HL-60 (cell line): ENCODE data around the gene TBPL1.
"Not testable (repeated sequence)": the region's sequence is repeated elsewhere in the genome, so short reads cannot be mapped to it uniquely, and the experiment has no call there.

Experiments used
- DNase-seq, 2 experiments: peaks; one replicate each; pipeline ENCODE4 v3.0.0-alpha.2; 2010 to 2020; ENCODE audit warnings: low read depth in 1 of 2, low spot score in 1 of 2
- H3K27ac ChIP-seq: fragments of 250-450 bp; sonication (Bioruptor Pico); replicated peaks from 2 replicates; pipeline ENCODE4 v1.5.1; 2020; ENCODE audit warnings: mild to moderate bottlenecking, moderate library complexity
- H3K27me3 ChIP-seq: fragments of 250-450 bp; sonication (Bioruptor Pico); 2 replicates; pipeline ENCODE4 v1.5.1; 2021; ENCODE audit warnings: mild to moderate bottlenecking, moderate library complexity; ENCODE audit not compliant: insufficient read depth, poor library complexity, severe bottlenecking
- H3K4me3 ChIP-seq: replicated peaks from 2 replicates; pipeline ENCODE4 v1.5.1; 2011; ENCODE audit warnings: mild to moderate bottlenecking, control low read depth, low read length; ENCODE audit not compliant: insufficient read depth
- GABPA ChIP-seq: IDR thresholded peaks from 2 replicates; pipeline ENCODE4 v1.6.1; 2012; ENCODE audit warnings: low read depth
- POLR2AphosphoS5 ChIP-seq: IDR thresholded peaks from 2 replicates; pipeline ENCODE4 v1.6.1; 2012; ENCODE audit warnings: low read depth
- SPI1 ChIP-seq: IDR thresholded peaks from 2 replicates; pipeline ENCODE4 v1.6.1; 2012; ENCODE audit warnings: low read depth, mild to moderate bottlenecking, borderline replicate concordance
- TF ChIP-seq, protein P1 (sequence below): IDR thresholded peaks from 2 replicates; pipeline ENCODE4 v1.6.1; 2012; ENCODE audit warnings: low read depth; ENCODE audit not compliant: insufficient replicate concordance
- TF ChIP-seq, protein P2 (sequence below): IDR thresholded peaks from one replicate; pipeline ENCODE4 v1.5.1; 2011; ENCODE audit warnings: low read length, control low read depth, inconsistent platforms; ENCODE audit not compliant: insufficient read depth

The TBPL1 gene

DNA sequence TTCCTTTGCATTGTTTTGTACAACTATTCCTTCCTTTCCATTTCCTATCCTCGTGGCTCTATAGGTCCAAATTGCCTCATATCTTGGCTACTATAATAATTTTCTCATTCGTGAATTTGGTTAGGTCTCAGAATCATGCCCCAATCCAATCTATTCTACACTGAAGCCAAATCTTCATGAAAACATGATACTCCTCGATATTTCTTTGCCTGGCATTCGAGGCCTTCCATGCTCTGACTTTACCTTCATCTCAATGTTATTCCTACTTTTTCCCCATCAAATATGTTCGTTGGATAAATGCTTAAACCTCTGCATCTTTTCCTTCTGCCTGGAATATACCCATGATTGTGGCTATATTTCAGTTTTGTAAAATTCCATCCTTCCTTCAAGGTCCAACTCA lies 33.7 kb upstream of the TBPL1 start:
- DNase-seq: no peak
- no peak for TF ChIP-seq POLR2AphosphoS5
- TF ChIP-seq, protein P1, sequence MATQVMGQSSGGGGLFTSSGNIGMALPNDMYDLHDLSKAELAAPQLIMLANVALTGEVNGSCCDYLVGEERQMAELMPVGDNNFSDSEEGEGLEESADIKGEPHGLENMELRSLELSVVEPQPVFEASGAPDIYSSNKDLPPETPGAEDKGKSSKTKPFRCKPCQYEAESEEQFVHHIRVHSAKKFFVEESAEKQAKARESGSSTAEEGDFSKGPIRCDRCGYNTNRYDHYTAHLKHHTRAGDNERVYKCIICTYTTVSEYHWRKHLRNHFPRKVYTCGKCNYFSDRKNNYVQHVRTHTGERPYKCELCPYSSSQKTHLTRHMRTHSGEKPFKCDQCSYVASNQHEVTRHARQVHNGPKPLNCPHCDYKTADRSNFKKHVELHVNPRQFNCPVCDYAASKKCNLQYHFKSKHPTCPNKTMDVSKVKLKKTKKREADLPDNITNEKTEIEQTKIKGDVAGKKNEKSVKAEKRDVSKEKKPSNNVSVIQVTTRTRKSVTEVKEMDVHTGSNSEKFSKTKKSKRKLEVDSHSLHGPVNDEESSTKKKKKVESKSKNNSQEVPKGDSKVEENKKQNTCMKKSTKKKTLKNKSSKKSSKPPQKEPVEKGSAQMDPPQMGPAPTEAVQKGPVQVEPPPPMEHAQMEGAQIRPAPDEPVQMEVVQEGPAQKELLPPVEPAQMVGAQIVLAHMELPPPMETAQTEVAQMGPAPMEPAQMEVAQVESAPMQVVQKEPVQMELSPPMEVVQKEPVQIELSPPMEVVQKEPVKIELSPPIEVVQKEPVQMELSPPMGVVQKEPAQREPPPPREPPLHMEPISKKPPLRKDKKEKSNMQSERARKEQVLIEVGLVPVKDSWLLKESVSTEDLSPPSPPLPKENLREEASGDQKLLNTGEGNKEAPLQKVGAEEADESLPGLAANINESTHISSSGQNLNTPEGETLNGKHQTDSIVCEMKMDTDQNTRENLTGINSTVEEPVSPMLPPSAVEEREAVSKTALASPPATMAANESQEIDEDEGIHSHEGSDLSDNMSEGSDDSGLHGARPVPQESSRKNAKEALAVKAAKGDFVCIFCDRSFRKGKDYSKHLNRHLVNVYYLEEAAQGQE: no peak
- no peak for TF ChIP-seq GABPA
- TF ChIP-seq, protein P2, sequence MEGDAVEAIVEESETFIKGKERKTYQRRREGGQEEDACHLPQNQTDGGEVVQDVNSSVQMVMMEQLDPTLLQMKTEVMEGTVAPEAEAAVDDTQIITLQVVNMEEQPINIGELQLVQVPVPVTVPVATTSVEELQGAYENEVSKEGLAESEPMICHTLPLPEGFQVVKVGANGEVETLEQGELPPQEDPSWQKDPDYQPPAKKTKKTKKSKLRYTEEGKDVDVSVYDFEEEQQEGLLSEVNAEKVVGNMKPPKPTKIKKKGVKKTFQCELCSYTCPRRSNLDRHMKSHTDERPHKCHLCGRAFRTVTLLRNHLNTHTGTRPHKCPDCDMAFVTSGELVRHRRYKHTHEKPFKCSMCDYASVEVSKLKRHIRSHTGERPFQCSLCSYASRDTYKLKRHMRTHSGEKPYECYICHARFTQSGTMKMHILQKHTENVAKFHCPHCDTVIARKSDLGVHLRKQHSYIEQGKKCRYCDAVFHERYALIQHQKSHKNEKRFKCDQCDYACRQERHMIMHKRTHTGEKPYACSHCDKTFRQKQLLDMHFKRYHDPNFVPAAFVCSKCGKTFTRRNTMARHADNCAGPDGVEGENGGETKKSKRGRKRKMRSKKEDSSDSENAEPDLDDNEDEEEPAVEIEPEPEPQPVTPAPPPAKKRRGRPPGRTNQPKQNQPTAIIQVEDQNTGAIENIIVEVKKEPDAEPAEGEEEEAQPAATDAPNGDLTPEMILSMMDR: no peak
- no peak for TF ChIP-seq SPI1
- Histone ChIP-seq H3K27ac (no peak overlapping the region), H3K4me3 (no peak overlapping the region), H3K27me3 (peaks cover 4% of the 10 kb centered on the region)

DNA sequence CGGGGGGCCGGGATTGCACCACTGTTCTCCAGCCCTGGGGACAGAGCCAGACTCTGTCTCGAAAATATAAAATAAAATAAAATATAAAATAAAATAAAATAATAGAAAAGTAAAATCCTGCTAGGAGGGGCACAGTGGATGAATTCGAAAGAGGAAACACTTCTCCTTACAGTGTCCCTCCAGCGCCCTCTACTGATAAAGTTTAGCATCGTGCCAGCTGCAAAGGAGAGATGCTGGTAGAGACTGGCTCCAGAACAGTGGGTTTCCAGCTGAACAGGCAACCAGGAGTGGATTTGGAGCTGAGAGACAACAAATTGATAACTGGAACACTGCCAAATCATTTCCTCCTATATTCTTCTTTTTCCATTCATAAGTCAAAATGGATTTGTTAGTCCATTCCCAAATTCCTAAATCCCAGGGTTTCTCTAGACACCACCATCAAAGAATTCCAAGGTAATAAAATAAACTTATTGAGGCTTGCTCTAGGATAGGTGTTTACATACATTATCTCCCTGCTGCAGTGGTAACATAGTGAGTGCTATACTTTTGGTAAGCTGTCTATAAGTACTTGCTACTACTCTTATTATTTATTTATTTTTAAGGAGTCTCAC lies 31.7 kb upstream of the TBPL1 start:
- H3K27ac ChIP-seq: no peak overlapping the region
- no peak overlapping the region for H3K4me3 ChIP-seq
- H3K27me3 ChIP-seq: peaks cover 2% of the 10 kb centered on the region
- peak; percentile 56 to 74 for DNase-seq
- TF ChIP-seq GABPA: no peak
- TF ChIP-seq, protein P2: peak; percentile 87
- no peak for TF ChIP-seq POLR2AphosphoS5
- peak; percentile 35; the same call in 1 of the 2 replicates for TF ChIP-seq SPI1
- TF ChIP-seq, protein P1: no peak

DNA sequence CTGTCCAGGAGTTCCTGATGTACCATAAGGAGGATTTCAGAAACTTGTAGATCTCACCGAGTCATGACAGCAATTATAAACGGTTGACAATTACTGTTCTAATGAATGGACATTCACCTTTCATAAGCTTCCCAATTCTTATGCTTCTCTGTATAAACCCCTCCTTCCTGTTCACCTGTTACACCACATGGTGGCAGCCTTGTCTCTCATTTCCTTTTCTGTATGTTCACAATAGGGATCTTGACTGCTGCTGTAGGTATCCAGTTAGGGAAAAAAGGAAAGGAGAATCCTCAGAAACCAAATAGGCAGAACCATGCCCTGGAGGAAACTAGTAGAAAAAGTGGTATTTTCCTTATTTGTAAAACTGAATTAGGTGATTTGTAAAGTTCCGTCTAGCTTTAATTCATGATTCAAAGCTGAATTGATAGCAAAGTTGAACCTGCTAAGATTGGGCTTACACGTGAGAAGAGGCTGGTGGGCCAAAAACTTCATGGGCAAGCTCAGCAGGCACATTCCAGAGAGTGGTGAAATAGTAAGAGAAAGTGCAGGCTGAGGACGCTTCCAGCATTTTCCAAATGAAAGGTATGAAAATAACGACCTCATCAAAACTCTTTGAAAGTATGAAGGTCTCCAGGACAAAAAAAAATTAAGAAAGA lies 29.0 kb upstream of the TBPL1 start:
- Histone ChIP-seq H3K27ac (no peak overlapping the region), H3K4me3 (no peak overlapping the region), H3K27me3 (peaks cover under 1% of the 10 kb centered on the region)
- DNase-seq: peak in 1 of 2 experiments; percentile 60
- TF ChIP-seq, protein P1: no peak
- TF ChIP-seq POLR2AphosphoS5 (no peak), SPI1 (peak; percentile 2; the same call in 1 of the 2 replicates), GABPA (no peak)
- TF ChIP-seq, protein P2: peak; percentile 42

DNA sequence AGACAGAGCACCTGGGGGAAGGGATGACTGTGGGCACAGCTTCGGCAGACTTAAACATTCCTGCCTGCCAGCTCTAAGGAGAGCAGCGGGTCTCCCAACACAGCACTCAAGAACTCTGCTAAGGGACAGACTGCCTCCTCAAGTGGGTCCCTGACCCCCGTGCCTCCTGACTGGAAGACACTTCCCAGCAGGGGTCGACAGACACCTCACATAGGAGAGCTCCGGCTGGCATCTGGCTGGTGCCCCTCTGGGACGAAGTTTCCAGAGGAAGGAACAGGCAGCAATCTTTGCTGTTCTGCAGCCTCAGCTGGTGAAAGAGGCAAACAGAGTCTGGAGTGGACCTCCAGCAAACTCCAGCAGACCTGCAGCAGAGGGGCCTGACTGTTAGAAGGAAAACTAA lies 21.8 kb upstream of the TBPL1 start:
- H3K4me3 ChIP-seq, DNase-seq, H3K27me3 ChIP-seq, H3K27ac ChIP-seq: not testable (repeated sequence)

DNA sequence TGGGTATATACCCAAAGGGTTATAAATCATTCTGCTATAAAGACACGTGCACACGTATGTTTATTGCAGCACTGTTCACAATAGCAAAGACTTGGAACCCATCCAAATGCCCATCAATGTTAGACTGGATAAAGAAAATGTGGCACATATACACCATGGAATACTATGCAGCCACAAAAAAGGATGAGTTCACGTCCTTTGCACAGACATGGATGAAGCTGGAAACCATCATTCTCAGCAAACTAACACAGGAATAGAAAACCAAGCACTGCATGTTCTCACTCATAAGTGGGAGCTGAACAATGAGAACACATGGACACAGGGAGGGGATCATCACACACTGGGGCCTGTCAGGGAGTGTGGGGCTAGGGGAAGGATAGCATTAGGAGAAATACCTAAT lies 16.7 kb upstream of the TBPL1 start:
- H3K4me3 ChIP-seq, H3K27ac ChIP-seq, H3K27me3 ChIP-seq, DNase-seq: not testable (repeated sequence)
